Measurements from ENCODE around the gene PLEKHF1. TPM values are rescaled to one million over a fixed set of nuclear protein-coding genes. Genes with fewer than 3 reads are reported as not detected.
A peak's percentile ranks its signal among the peaks of the same experiment; 100 is the strongest.

The PLEKHF1 gene
- total and polyA plus RNA-seq, 2 of the 13 experiments (the other 11 are each of a cell fraction or from before 2014, with no cell fraction given): 2.9 to 3.8 TPM

DNA sequence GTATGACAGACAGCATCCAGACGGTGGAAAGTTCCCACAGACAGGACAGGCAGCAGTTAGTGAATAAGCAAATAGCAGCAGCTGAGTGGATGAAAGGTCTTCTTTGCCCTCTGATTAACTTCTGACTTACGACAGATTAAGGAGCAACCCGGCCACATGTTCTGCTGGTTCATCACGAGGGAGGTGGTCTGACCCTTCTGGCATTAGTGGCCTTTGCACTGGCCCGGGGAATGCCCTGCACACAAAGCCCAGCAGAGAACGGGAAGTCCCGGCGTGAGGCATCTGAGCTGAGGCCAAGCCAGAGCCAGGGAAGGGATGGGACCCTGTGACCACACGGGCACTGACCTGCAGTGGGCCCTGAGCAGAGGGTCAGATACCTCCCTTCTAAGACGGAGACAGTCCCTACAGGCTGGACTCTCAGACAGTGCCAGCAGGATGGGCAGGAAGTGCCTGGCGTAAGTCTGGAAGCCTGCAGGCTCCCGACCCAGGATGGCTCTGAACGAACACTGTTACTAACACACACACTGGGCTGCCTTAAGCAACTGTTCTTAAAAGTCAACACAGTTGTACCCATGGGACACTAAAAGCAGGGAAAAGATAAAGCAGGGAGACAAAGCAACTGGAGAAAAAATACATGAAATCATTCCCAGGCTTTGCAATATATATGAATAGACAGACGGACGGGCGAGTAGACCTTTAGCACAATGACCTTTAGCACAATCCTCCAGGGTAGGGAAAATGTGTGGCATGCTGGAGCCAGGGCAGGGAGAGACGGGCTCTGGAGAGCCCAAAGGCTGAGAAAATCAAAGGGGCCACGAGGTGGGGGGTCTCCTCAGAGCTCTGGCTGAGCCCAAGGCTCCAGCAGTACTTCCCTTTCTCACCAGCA, 43.5 kb downstream of the PLEKHF1 start:
- peak overlapping the region; percentile 76 for H3K9ac ChIP-seq (ENCODE audit: insufficient read depth, low read depth, low read length)
- DNase-seq (ENCODE audit: low spot score) (peak; percentile 79), ATAC-seq (peak; percentile 94), FAIRE-seq (peak; percentile 92)
- WGBS (ENCODE audit: low lambda C conversion rate): 0% methylated on average over 17 of the region's 18 CpGs
- peak overlapping the region; percentile 98 for H3K4me2 ChIP-seq (ENCODE audit: low read depth, low read length)
- H2AFZ ChIP-seq (ENCODE audit: low read length): peak overlapping the region; percentile 18
- no peaks in the 10 kb centered on the region for H3K9me3 ChIP-seq (ENCODE audit: low read length)
- in situ Hi-C loops (cut with HindIII; ENCODE audit: extremely low pct_ligation_motif_present, low pct_unique_long_range_greater_than_20kb) (no loop called here), intact Hi-C loops (cut with micrococcal nuclease; ENCODE audit: unreplicated experiment) (loop anchor here (1.0 to 5.0 kb wide), 2 partner anchors 8 to 101 kb away; partner anchors contain the start of gene POP4)
- H3K36me3 ChIP-seq (replicated peaks in 1 of 2; ENCODE audit: control insufficient read depth in 1 of 2, insufficient read depth in 2 of 2, low read length in 2 of 2): peaks cover 2 to 25% of the 10 kb centered on the region in 2 experiments; a peak in 3 of 5 replicates
- ChIA-PET CTCF (ENCODE audit: low intra/inter-chr PET ratio, low total read pairs) (no interaction called here), POLR2A (interaction anchor here (0.9 to 4.4 kb wide), 3 partner anchors 8 to 103 kb away, joined by 3 to 17 read pairs (median 8); partner anchors contain the start of gene POP4)
- peak overlapping the region; percentile 95 for H3K27ac ChIP-seq (ENCODE audit: extremely low read length, insufficient read depth, low read length)
- H4K20me1 ChIP-seq (ENCODE audit: insufficient read depth, low read length): no peaks in the 10 kb centered on the region
- H3K79me2 ChIP-seq (ENCODE audit: insufficient read depth, low read length): peaks cover 2% of the 10 kb centered on the region
- peak overlapping the region; percentile 45 to 74 (median 53); a peak in 5 of 6 replicates for H3K4me3 ChIP-seq (replicated peaks in 1 of 3; ENCODE audit: insufficient read depth in 1 of 3, low read depth in 2 of 3, low read length in 3 of 3)
- H3K4me1 ChIP-seq (ENCODE audit: insufficient read depth, low read length): peaks cover 78% of the 10 kb centered on the region
- BruUV-seq (replicated peaks): TSS peak; percentile 93
- H3K27me3 ChIP-seq (ENCODE audit: control insufficient read depth in 1 of 2, insufficient read depth in 2 of 2, low read length in 2 of 2): no peaks in the 10 kb centered on the region; a peak in 1 of 5 replicates
- TF ChIP-seq, protein P1, sequence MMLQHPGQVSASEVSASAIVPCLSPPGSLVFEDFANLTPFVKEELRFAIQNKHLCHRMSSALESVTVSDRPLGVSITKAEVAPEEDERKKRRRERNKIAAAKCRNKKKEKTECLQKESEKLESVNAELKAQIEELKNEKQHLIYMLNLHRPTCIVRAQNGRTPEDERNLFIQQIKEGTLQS (CRISPR knock-in tag; IDR thresholded peaks at IDR 0.05): no peak
- TF ChIP-seq, protein P2, sequence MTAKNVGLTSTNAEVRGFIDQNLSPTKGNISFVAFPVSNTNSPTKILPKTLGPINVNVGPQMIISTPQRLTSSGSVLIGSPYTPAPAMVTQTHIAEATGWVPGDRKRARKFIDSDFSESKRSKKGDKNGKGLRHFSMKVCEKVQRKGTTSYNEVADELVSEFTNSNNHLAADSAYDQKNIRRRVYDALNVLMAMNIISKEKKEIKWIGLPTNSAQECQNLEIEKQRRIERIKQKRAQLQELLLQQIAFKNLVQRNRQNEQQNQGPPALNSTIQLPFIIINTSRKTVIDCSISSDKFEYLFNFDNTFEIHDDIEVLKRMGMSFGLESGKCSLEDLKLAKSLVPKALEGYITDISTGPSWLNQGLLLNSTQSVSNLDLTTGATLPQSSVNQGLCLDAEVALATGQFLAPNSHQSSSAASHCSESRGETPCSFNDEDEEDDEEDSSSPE (CRISPR knock-in tag; IDR thresholded peaks at IDR 0.05): 0 out of 2 replicates have a peak, but pooled peaks have one; percentile 53
- TF ChIP-seq KMT2B (CRISPR knock-in tag; IDR thresholded peaks at IDR 0.05): 0 out of 2 replicates have a peak, but pooled peaks have one; percentile 66
- TF ChIP-seq, protein P3, sequence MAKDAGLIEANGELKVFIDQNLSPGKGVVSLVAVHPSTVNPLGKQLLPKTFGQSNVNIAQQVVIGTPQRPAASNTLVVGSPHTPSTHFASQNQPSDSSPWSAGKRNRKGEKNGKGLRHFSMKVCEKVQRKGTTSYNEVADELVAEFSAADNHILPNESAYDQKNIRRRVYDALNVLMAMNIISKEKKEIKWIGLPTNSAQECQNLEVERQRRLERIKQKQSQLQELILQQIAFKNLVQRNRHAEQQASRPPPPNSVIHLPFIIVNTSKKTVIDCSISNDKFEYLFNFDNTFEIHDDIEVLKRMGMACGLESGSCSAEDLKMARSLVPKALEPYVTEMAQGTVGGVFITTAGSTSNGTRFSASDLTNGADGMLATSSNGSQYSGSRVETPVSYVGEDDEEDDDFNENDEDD (CRISPR knock-in tag; IDR thresholded peaks at IDR 0.05; ENCODE audit: borderline replicate concordance): peak; percentile 66; the same call in 1 of the 2 replicates
- TF ChIP-seq ZNF17 (CRISPR knock-in tag; IDR thresholded peaks at IDR 0.05): no peak
- TF ChIP-seq ZFP36L1 (CRISPR knock-in tag; IDR thresholded peaks at IDR 0.05): 0 out of 2 replicates have a peak, but pooled peaks have one; percentile 58
- TF ChIP-seq ZSCAN30 (CRISPR knock-in tag; IDR thresholded peaks at IDR 0.05): no peak
- no peak for TF ChIP-seq CENPX (CRISPR knock-in tag; IDR thresholded peaks at IDR 0.05)
- no peak for TF ChIP-seq ZNF652 (CRISPR knock-in tag; IDR thresholded peaks at IDR 0.05; ENCODE audit: borderline replicate concordance, low read depth)
- TF ChIP-seq ZNF773 (CRISPR knock-in tag; IDR thresholded peaks at IDR 0.05; ENCODE audit: borderline replicate concordance): 0 out of 2 replicates have a peak, but pooled peaks have one; percentile 46
- no peak for TF ChIP-seq SMARCC2 (IDR thresholded peaks at IDR 0.05)
- TF ChIP-seq, protein P4, sequence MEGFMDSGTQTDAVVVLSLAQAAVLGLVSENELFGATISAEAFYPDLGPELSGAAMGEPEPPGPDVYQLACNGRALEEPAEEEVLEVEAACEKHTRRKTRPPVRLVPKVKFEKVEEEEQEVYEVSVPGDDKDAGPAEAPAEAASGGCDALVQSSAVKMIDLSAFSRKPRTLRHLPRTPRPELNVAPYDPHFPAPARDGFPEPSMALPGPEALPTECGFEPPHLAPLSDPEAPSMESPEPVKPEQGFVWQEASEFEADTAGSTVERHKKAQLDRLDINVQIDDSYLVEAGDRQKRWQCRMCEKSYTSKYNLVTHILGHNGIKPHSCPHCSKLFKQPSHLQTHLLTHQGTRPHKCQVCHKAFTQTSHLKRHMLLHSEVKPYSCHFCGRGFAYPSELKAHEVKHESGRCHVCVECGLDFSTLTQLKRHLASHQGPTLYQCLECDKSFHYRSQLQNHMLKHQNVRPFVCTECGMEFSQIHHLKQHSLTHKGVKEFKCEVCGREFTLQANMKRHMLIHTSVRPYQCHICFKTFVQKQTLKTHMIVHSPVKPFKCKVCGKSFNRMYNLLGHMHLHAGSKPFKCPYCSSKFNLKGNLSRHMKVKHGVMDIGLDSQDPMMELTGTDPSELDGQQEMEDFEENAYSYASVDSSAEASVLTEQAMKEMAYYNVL (CRISPR knock-in tag; IDR thresholded peaks at IDR 0.05; ENCODE audit: borderline replicate concordance): peak; percentile 81
- TF ChIP-seq ZNF335 (CRISPR knock-in tag; IDR thresholded peaks at IDR 0.05): no peak
- TF ChIP-seq ZNF850 (CRISPR knock-in tag; conservative IDR thresholded peaks at IDR 0.05): no peak
- TF ChIP-seq ZNF614 (CRISPR knock-in tag; IDR thresholded peaks at IDR 0.05; ENCODE audit: borderline replicate concordance): no peak
- 0 out of 2 replicates have a peak, but pooled peaks have one; percentile 46 for TF ChIP-seq ZNF274 (CRISPR knock-in tag; IDR thresholded peaks at IDR 0.05)
- no peak for TF ChIP-seq HES4 (CRISPR knock-in tag; IDR thresholded peaks at IDR 0.05; ENCODE audit: borderline replicate concordance)
- TF ChIP-seq ZFP36L2 (CRISPR knock-in tag; IDR thresholded peaks at IDR 0.05): no peak
- no peak for TF ChIP-seq SRSF9 (IDR thresholded peaks at IDR 0.05; ENCODE audit: borderline replicate concordance, insufficient read depth, low read depth, low read length, poor library complexity, severe bottlenecking)
